ENCODE data around the gene NSD1.

Gene NSD1

GRCh38 chr5:177162379-177162778 lies 28.8 kb downstream of the NSD1 start:
- no peak for TF ChIP-seq REST (IDR thresholded peaks at IDR 0.05; ENCODE audit: insufficient read depth in 1 of 2, low read depth in 2 of 2, low read length in 2 of 2)
- no peak for TF ChIP-seq FOXP2 (optimal IDR thresholded peaks at IDR 0.05; ENCODE audit: borderline replicate concordance, extremely low read depth, extremely low read length, insufficient read depth)
- TF ChIP-seq POLR2AphosphoS5 (IDR thresholded peaks at IDR 0.05; ENCODE audit: low read depth, low read length), result no peak
- TF ChIP-seq TAF1 (IDR thresholded peaks at IDR 0.05; ENCODE audit: borderline replicate concordance, insufficient read depth, low read length), result no peak
- no peak for TF ChIP-seq SIN3A (IDR thresholded peaks at IDR 0.05; ENCODE audit: borderline replicate concordance, insufficient read depth, low read length)

GRCh38 chr5:177163500-177163899 lies 29.9 kb downstream of the NSD1 start:
- TF ChIP-seq REST (IDR thresholded peaks at IDR 0.05; ENCODE audit: insufficient read depth in 1 of 2, low read depth in 2 of 2, low read length in 2 of 2), result no peak
- no peak for TF ChIP-seq FOXP2 (optimal IDR thresholded peaks at IDR 0.05; ENCODE audit: borderline replicate concordance, extremely low read depth, extremely low read length, insufficient read depth)
- TF ChIP-seq SIN3A (IDR thresholded peaks at IDR 0.05; ENCODE audit: borderline replicate concordance, insufficient read depth, low read length), result no peak
- TF ChIP-seq POLR2AphosphoS5 (IDR thresholded peaks at IDR 0.05; ENCODE audit: low read depth, low read length), result no peak
- TF ChIP-seq TAF1 (IDR thresholded peaks at IDR 0.05; ENCODE audit: borderline replicate concordance, insufficient read depth, low read length), result no peak

- TF ChIP-seq REST (IDR thresholded peaks at IDR 0.05; ENCODE audit: insufficient read depth in 1 of 2, low read depth in 2 of 2, low read length in 2 of 2), result no peak
- TF ChIP-seq TAF1 (IDR thresholded peaks at IDR 0.05; ENCODE audit: borderline replicate concordance, insufficient read depth, low read length), result no peak
- no peak for TF ChIP-seq FOXP2 (optimal IDR thresholded peaks at IDR 0.05; ENCODE audit: borderline replicate concordance, extremely low read depth, extremely low read length, insufficient read depth)
- no peak for TF ChIP-seq SIN3A (IDR thresholded peaks at IDR 0.05; ENCODE audit: borderline replicate concordance, insufficient read depth, low read length)
Measured at GRCh38 chr5:177169271-177169670, 35.7 kb downstream of the NSD1 start.

- TF ChIP-seq POLR2AphosphoS5 (IDR thresholded peaks at IDR 0.05; ENCODE audit: low read depth, low read length), result no peak
- TF ChIP-seq TAF1 (IDR thresholded peaks at IDR 0.05; ENCODE audit: borderline replicate concordance, insufficient read depth, low read length), result no peak
- TF ChIP-seq SIN3A (IDR thresholded peaks at IDR 0.05; ENCODE audit: borderline replicate concordance, insufficient read depth, low read length), result no peak
- TF ChIP-seq FOXP2 (optimal IDR thresholded peaks at IDR 0.05; ENCODE audit: borderline replicate concordance, extremely low read depth, extremely low read length, insufficient read depth), result no peak
- TF ChIP-seq REST (IDR thresholded peaks at IDR 0.05; ENCODE audit: insufficient read depth in 1 of 2, low read depth in 2 of 2, low read length in 2 of 2), result no peak
Measured at GRCh38 chr5:177171961-177172360, 38.4 kb downstream of the NSD1 start.

GRCh38 chr5:177175336-177175735 lies 41.8 kb downstream of the NSD1 start:
- TF ChIP-seq FOXP2 (optimal IDR thresholded peaks at IDR 0.05; ENCODE audit: borderline replicate concordance, extremely low read depth, extremely low read length, insufficient read depth) (no peak), SIN3A (IDR thresholded peaks at IDR 0.05; ENCODE audit: borderline replicate concordance, insufficient read depth, low read length) (no peak), POLR2AphosphoS5 (IDR thresholded peaks at IDR 0.05; ENCODE audit: low read depth, low read length) (no peak), TAF1 (IDR thresholded peaks at IDR 0.05; ENCODE audit: borderline replicate concordance, insufficient read depth, low read length) (no peak), REST (IDR thresholded peaks at IDR 0.05; ENCODE audit: insufficient read depth in 1 of 2, low read depth in 2 of 2, low read length in 2 of 2) (no peak)

All from PFSK-1 (cell line).